ENCODE measurements around the gene DDOST.
A peak's percentile ranks its signal among the peaks of the same experiment; 100 is the strongest.

DDOST gene

DNA sequence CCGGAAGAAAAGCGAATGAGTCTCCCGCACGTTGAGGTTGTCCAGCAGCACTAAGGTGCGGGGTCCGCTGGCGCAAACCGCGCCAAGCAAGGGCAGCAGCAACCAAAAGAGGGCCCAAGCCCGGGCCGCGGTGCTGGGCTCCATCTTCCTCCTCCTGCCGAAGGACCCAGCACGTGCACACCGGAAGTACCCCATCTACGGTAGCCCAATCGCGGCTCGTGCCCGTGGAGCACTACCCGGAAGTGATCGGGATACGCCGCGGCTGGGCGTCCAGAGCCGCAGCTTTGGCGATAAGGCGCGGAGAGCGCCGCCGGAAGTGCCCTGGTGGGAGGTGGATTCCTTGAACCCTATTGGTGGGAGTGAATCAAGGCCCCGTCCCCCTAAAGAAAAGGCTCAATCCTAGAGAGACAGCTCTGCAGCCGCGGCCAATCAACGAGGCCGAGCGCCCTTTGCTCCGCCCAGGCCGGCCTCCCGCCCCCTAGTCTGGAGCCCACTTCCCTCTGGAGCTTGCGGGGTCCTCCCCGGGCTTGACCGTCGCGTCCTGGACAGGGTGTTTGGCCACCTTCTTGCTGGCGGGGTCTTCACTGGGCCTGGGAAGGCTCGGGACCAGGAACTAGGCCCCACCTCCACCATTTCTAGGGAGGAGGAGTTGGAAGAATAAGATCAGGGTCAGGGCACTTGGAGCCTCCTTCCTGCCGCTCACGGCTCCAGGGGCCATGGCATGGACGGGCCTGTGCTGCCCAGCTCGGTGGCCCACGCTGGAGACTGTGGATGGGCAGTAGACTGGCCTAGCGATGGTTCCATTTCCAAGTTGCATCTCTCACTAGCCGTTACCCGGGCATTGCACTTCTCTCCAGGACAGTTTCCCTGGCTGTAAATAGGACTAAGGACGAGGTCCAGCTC, at the start of gene DDOST:
Gene DDOST, minus strand, starts transcription at position 163 of the 903 bp plus-strand sequence. Its CDS starts 19 bp downstream, at position 144.
- Histone ChIP-seq H3K27ac (ENCODE audit: low read depth, low read length) (peak within 1 kb of the TSS; percentile 77), H3K4me1 (ENCODE audit: control insufficient read depth, insufficient read depth, low read length) (0 out of 2 replicates have a peak, but pooled peaks cover 3% of the 10 kb centered on the region), H3K4me3 (ENCODE audit: low read depth, low read length) (peak within 1 kb of the TSS; percentile 86), H3K36me3 (ENCODE audit: control insufficient read depth, insufficient read depth, low read length) (peaks cover 35% of the 10 kb centered on the region), H3K27me3 (ENCODE audit: control insufficient read depth, insufficient read depth, low read length) (no peaks in the 10 kb centered on the region), H3K9ac (ENCODE audit: low read depth, low read length) (peak within 1 kb of the TSS; percentile 69), H3K9me3 (ENCODE audit: control insufficient read depth, insufficient read depth, low read length) (no peaks in the 10 kb centered on the region)

DNA sequence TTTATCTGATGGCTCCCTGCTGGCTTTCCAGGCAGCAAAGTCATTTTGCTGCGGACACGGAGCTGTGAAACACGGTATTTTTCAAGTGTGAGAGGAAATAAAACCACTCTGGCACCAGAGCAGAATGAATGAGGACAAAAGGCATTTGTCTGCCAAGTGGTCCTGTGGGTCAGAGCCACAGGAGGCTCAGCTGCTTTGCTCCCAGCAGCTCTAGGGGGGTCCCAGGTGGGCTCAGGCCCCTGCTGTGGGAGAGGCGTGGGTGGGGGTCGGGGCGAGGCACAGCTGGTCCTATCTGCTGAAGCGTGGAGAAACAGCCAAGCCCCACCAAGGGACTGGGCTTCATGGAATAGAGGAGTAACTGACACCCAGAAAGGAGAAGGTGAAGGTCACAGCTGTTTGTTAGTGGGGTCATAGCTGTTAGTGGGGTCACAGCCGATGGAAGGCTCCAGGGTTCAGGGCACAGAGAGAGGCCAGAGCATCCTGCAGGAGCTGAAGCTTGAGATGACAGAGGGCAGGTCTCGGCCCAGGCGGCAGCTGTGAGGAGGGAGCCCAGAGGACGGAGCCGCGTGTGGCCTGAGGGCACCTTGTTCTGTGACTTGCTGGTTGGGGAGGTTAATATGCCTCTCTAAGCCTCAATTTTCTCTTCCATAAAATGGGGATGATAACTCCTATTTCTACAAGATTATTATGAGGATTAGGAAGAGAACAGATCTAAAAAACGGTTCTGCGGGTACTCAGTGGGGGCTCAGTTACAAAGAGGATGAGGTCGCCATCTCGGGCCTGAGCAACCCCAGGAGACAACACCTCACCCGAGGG, 49.5 kb upstream of the DDOST start:
- H3K27me3 ChIP-seq (ENCODE audit: control insufficient read depth, insufficient read depth, low read length), result no peaks in the 10 kb centered on the region
- H3K27ac ChIP-seq (ENCODE audit: low read depth, low read length), result no peak overlapping the region
- H3K4me1 ChIP-seq (ENCODE audit: control insufficient read depth, insufficient read depth, low read length), result no peaks in the 10 kb centered on the region
- no peak overlapping the region for H3K4me3 ChIP-seq (ENCODE audit: low read depth, low read length)
- no peak overlapping the region for H3K9ac ChIP-seq (ENCODE audit: low read depth, low read length)
- no peaks in the 10 kb centered on the region for H3K9me3 ChIP-seq (ENCODE audit: control insufficient read depth, insufficient read depth, low read length)
- H3K36me3 ChIP-seq (ENCODE audit: control insufficient read depth, insufficient read depth, low read length), result peaks cover 20% of the 10 kb centered on the region

DNA sequence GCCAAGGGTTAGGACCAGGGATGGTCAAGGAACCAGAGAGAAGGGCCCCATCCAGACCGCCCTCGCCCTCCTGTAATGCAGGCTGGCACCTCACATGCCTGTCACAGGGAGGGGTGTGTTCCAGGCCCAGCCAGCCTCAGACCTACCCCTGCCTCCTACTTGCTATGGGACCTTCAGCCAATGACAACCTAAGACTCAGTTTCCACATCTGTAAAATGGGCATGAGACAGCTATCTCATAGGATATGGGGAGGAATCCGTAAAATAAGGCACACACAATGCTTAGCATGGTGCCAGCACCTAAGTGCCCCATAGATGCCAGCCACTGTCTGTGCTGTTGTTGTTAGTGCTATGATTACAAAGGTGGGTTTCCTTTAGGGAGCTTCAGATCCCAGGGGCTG, 48.7 kb upstream of the DDOST start:
- Histone ChIP-seq H3K27me3 (ENCODE audit: control insufficient read depth, insufficient read depth, low read length) (no peaks in the 10 kb centered on the region), H3K4me1 (ENCODE audit: control insufficient read depth, insufficient read depth, low read length) (no peaks in the 10 kb centered on the region), H3K4me3 (ENCODE audit: low read depth, low read length) (no peak overlapping the region), H3K36me3 (ENCODE audit: control insufficient read depth, insufficient read depth, low read length) (peaks cover 20% of the 10 kb centered on the region), H3K9me3 (ENCODE audit: control insufficient read depth, insufficient read depth, low read length) (no peaks in the 10 kb centered on the region), H3K9ac (ENCODE audit: low read depth, low read length) (no peak overlapping the region), H3K27ac (ENCODE audit: low read depth, low read length) (no peak overlapping the region)

DNA sequence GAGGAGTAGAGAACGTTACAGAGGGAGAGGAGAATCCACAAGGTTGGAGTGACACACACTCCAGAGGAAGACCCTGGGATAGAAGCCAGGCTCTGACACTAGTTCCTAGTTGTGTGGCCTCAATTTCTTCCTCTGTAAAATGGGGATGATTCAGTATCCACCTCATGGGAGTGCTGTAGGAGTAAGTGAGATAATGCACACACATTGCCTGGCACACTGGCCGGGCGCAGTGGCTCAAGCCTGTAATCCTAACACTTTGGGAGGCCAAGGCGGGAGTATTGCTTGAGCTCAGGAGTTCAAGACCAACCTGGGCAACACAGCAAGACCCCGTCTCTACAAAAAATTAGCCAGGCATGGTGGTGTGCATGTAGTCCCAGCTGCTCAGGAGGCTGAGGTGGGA, 47.7 kb upstream of the DDOST start:
- no peaks in the 10 kb centered on the region for H3K27me3 ChIP-seq (ENCODE audit: control insufficient read depth, insufficient read depth, low read length)
- H3K4me1 ChIP-seq (ENCODE audit: control insufficient read depth, insufficient read depth, low read length), result no peaks in the 10 kb centered on the region
- no peak overlapping the region for H3K27ac ChIP-seq (ENCODE audit: low read depth, low read length)
- no peak overlapping the region for H3K9ac ChIP-seq (ENCODE audit: low read depth, low read length)
- H3K36me3 ChIP-seq (ENCODE audit: control insufficient read depth, insufficient read depth, low read length), result peaks cover 20% of the 10 kb centered on the region
- no peaks in the 10 kb centered on the region for H3K9me3 ChIP-seq (ENCODE audit: control insufficient read depth, insufficient read depth, low read length)
- no peak overlapping the region for H3K4me3 ChIP-seq (ENCODE audit: low read depth, low read length)

DNA sequence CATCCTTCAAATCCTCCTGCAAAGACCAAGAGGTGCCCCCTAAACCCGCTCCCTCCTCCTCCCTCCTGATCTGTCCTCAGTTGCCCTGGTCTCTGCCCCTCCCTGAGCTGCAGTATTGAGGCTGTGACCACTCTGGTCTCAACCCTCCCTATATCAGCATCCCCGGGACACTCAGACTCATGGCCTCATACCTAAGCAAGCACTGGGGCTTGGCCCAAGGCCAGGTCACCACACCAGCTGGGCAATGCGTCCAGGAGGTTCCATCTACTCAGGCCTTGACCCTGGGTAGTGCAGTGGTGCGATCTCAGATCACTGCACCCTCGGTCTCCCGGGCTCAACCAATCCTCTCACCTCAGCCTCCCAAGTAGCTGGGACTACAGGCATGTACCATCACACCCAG, 46.9 kb upstream of the DDOST start:
- no peaks in the 10 kb centered on the region for H3K27me3 ChIP-seq (ENCODE audit: control insufficient read depth, insufficient read depth, low read length)
- no peaks in the 10 kb centered on the region for H3K9me3 ChIP-seq (ENCODE audit: control insufficient read depth, insufficient read depth, low read length)
- H3K9ac ChIP-seq (ENCODE audit: low read depth, low read length), result no peak overlapping the region
- no peaks in the 10 kb centered on the region for H3K4me1 ChIP-seq (ENCODE audit: control insufficient read depth, insufficient read depth, low read length)
- no peak overlapping the region for H3K27ac ChIP-seq (ENCODE audit: low read depth, low read length)
- peaks cover 20% of the 10 kb centered on the region for H3K36me3 ChIP-seq (ENCODE audit: control insufficient read depth, insufficient read depth, low read length)
- H3K4me3 ChIP-seq (ENCODE audit: low read depth, low read length), result no peak overlapping the region

DNA sequence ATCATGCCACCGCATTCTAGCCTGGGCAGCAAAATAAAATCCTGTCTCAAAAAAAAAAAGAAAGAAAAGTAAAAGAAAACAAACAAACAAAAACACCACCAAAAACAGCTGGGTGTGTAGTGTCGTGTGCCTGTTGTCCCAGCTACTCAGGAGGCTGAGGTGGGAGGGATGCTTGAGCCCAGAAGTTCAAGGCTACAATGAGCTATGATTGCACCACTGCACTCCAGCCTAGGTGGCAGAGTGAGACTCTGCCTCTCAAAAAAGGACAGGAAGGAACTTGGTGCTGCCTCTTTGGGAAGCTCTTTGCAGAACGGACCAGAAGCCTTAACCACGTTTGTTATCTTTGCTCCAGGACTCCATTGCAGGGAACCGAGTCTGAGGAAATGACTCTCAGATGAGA, 45.7 kb upstream of the DDOST start:
- Histone ChIP-seq H3K9me3 (ENCODE audit: control insufficient read depth, insufficient read depth, low read length) (no peaks in the 10 kb centered on the region), H3K9ac (ENCODE audit: low read depth, low read length) (no peak overlapping the region), H3K4me1 (ENCODE audit: control insufficient read depth, insufficient read depth, low read length) (no peaks in the 10 kb centered on the region), H3K4me3 (ENCODE audit: low read depth, low read length) (no peak overlapping the region), H3K27ac (ENCODE audit: low read depth, low read length) (no peak overlapping the region), H3K36me3 (ENCODE audit: control insufficient read depth, insufficient read depth, low read length) (peaks cover 20% of the 10 kb centered on the region), H3K27me3 (ENCODE audit: control insufficient read depth, insufficient read depth, low read length) (no peaks in the 10 kb centered on the region)

DNA sequence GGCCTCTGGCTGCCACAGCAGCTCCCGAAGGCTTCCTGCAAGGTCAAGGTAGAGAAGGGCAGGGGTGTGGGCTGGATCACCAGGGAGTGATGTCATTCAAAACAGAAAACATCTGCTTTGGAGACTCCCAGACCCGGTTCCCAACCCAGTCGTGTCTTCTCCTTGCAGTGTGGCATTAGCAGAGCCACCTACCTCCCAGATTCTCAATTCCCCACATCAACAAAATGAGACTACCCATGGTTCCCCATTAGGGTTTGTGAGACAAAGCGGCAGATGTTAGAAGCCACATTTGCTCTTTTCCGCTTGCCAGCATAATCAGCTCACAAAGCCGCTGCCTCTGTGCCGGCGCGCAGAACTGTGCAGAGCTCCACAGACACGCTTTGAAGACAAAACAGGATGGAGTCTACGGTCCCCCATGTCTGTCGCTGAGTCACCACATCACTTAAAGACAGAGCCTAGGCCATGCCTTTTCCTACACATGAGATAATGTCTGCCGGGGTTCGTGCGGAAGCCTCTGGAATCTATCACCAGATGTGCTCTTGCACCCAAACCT, 44.1 kb upstream of the DDOST start:
- no peaks in the 10 kb centered on the region for H3K4me1 ChIP-seq (ENCODE audit: control insufficient read depth, insufficient read depth, low read length)
- no peaks in the 10 kb centered on the region for H3K9me3 ChIP-seq (ENCODE audit: control insufficient read depth, insufficient read depth, low read length)
- H3K27me3 ChIP-seq (ENCODE audit: control insufficient read depth, insufficient read depth, low read length), result no peaks in the 10 kb centered on the region
- no peak overlapping the region for H3K4me3 ChIP-seq (ENCODE audit: low read depth, low read length)
- H3K9ac ChIP-seq (ENCODE audit: low read depth, low read length), result no peak overlapping the region
- peaks cover 17% of the 10 kb centered on the region for H3K36me3 ChIP-seq (ENCODE audit: control insufficient read depth, insufficient read depth, low read length)
- H3K27ac ChIP-seq (ENCODE audit: low read depth, low read length), result no peak overlapping the region

DNA sequence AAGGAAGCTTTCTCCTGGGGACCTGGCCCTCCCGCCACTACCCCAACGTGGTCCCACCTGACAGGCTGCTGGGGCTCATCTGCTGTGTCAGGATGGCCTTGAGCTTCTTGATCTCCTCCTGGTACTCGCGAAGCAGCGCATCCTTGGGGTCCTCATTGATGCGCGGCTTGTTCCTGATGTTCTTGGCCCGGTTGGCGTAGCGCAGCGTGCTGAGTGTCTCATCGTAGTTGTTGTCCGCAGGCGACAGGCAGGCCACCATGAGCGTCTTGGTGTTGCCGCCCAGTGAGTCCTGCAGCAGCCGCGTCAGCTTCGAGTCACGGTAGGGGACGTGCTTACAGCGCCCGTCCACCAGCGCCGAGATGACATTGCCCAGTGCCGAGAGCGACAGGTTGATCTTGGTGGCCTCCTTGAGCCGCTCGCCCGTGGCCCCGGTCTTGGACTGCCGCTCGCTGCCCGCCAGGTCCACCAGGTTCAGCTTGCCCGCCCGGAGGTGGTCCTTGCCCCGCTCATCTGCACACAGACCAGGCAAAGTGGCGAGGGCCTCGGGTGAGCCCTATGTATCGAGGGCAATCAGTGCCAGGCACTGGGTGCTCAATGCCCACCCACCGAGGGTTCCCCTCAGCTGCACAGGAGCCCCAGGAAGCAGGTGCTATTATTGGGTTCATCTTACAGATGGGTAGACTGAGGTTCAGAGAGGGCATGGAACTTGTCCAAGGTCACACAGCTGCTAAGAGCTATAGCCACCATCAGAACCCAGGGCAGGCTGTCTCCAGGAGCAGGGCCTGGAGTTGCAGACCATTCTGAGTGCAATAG, 43.4 kb upstream of the DDOST start:
- Histone ChIP-seq H3K36me3 (ENCODE audit: control insufficient read depth, insufficient read depth, low read length) (peaks cover 16% of the 10 kb centered on the region), H3K4me3 (ENCODE audit: low read depth, low read length) (no peak overlapping the region), H3K9me3 (ENCODE audit: control insufficient read depth, insufficient read depth, low read length) (no peaks in the 10 kb centered on the region), H3K27me3 (ENCODE audit: control insufficient read depth, insufficient read depth, low read length) (no peaks in the 10 kb centered on the region), H3K4me1 (ENCODE audit: control insufficient read depth, insufficient read depth, low read length) (no peaks in the 10 kb centered on the region), H3K9ac (ENCODE audit: low read depth, low read length) (no peak overlapping the region), H3K27ac (ENCODE audit: low read depth, low read length) (no peak overlapping the region)

DNA sequence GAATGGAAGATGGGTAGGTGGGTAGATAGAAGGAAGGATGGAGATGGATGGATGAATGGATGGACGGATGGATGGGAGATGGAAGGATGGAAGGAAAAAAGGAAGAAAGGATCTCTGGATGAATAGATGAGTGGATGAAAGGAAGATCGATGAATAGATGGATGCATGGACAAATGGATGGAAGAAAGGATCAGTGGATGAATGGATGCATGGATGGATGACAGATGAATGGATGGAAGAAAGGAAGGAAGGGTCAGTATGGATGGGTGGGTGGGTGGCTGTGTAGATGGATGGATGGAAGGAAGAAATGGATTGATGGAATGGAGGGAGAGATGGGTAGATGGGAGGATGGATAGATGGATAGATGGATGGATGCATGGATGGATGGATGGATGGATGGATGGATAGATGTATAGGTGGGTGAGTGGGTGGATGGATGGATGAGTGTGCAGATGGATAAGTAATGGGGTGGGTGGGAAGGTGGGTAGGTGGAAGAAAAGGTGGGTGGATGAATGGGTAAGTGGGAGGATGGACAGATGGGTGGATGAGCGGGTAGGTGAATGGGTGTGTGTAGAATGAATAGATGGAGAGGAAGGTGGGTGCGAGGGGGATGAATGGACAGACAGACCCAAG, 42.1 kb upstream of the DDOST start:
- Histone ChIP-seq H3K4me1 (ENCODE audit: control insufficient read depth, insufficient read depth, low read length) (no peaks in the 10 kb centered on the region), H3K36me3 (ENCODE audit: control insufficient read depth, insufficient read depth, low read length) (peaks cover 3% of the 10 kb centered on the region; the same call in 1 of the 2 replicates), H3K9me3 (ENCODE audit: control insufficient read depth, insufficient read depth, low read length) (no peaks in the 10 kb centered on the region), H3K27me3 (ENCODE audit: control insufficient read depth, insufficient read depth, low read length) (no peaks in the 10 kb centered on the region), H3K9ac (ENCODE audit: low read depth, low read length) (no peak overlapping the region), H3K27ac (ENCODE audit: low read depth, low read length) (no peak overlapping the region), H3K4me3 (ENCODE audit: low read depth, low read length) (no peak overlapping the region)

DNA sequence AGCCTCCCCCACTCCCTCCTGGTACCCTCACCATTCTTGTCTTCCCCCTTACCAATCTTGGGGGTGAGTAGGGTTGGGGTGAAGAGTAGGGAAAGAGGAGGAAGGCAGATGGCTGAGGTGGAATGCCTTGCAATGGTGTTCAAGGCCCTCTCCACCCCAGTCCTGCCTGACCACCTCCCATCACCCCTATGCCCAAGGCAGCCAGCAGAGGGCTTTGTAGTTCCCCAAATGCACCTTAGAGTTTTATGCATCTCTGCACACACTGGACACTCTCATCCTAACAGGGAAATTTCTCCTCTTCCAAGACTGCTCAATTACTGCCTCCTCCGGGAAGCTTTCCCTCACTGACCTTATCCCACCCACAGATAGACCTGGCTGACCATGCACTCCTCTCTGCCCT, 41.2 kb upstream of the DDOST start:
- no peak overlapping the region for H3K9ac ChIP-seq (ENCODE audit: low read depth, low read length)
- peaks cover 3% of the 10 kb centered on the region; the same call in 1 of the 2 replicates for H3K36me3 ChIP-seq (ENCODE audit: control insufficient read depth, insufficient read depth, low read length)
- H3K27me3 ChIP-seq (ENCODE audit: control insufficient read depth, insufficient read depth, low read length), result no peaks in the 10 kb centered on the region
- no peak overlapping the region for H3K27ac ChIP-seq (ENCODE audit: low read depth, low read length)
- H3K4me1 ChIP-seq (ENCODE audit: control insufficient read depth, insufficient read depth, low read length), result 0 out of 2 replicates have a peak, but pooled peaks cover 3% of the 10 kb centered on the region
- H3K9me3 ChIP-seq (ENCODE audit: control insufficient read depth, insufficient read depth, low read length), result no peaks in the 10 kb centered on the region
- H3K4me3 ChIP-seq (ENCODE audit: low read depth, low read length), result no peak overlapping the region

All from HUES48 (cell line).